ENCODE measurements around the gene ETFA.
A peak's percentile ranks its signal among the peaks of the same experiment; 100 is the strongest.

ETFA gene

DNA sequence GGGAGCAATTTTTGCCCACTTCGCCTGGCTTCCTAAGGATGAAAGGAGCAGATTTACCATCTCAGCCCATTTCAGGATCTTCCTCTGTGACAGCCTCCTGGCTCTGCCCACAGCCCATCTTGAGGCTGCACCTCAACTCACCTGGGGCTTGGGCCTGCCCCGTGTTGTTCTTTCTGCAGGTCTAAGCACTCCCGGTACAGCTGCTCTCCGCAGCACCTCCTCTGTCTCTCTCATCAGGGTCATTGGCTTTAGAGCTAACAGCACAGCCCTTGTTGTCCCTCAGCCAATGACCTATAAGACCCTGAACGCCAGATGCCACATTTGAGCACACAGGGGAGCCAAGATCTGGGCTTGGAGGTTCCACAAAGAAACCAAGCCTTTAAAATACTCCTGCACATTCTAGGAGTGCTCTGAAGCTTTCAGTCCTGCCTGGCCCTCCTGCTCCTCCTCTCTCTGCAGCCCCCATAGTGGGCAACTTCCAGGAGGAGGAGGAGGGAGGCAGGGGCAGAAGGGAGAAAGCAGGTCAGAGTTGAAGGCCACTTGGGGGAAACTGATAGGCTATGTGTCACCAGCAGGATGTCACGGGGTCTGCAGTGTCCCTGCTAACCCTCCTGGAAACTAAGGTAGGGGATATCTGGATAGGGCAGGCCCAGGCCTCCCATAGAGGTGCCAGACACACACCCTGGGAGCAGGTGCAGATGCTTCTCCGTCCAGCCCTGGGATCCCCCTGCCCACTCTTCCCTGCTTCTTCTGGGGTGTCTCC lies 115.6 kb downstream of the ETFA start:
- no peak for DNase-seq (ENCODE audit: low spot score)

DNA sequence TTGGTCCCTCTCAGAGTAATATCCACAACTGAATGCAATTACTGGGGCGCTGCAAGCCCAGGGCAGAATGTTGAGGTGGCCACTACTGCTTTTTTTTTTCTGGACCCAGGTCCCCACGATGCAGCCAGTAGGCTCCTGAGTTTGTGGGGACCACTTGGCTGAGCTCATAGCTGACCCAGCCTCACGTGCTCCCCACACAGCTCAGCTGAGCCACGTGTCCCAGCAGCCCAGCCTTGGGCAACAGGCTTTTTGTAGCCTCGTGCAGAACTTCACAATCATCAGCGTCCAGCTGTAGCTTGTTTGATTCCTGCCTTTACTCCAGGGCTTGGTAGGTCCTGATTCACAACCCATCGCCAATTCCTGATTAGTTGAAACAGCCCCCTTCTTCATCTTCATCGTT lies 117.3 kb downstream of the ETFA start:
- DNase-seq (ENCODE audit: low spot score), result no peak

DNA sequence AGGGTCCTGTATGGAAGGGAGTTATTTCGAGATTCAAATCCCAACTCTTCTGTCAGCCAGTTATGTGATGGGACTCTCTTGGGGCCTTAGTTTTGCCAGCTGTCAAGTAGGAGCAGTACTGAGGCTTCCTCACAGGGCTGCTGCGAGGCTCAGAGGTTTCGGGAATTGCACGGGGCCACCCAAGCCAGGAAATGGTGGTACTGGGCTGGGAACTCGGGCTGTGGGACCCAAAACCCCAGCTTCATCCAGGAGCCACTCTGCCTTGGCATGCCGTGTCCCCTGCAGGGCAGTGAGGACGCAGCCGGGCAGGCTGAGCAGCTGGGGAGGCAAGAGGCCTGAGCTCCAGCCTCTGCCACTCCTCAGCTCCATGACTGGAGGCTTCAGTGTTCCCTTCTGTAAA lies 118.6 kb downstream of the ETFA start:
- DNase-seq (ENCODE audit: low spot score), result no peak

DNA sequence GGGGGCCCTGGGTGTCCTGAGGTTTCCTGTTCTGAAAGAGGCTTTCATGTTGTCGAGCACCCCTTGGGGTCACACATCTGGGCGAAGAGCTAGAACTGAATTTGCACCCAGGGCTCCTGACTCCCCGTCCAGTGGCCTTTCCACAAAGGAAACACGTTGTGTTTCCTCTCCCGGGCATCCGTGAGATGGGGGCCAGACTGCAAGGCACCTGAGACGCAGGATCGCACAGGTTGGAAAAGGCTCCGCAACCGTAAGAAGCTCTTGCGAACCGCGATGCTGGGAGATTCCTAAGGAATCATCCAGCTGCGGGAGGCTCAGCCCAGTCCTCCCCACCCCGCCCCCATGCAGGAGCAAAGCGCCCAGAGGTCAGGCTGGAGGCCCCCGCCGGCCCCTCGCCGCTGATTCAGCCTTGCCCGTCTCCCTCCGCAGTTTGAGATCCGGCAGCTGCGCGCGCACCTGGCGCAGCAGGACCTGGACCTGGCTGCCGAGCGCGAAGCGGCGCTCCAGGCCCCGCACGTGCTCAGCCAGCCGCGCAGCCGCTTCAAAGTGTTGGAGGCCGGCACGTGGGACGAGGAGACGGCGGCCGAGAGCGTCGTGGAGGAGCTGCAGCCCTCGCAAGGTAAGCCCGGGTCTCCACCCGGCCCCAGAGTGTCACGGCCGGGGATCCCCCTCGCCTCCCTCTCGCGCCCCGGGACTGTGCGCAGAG lies 119.6 kb downstream of the ETFA start:
- no peak for DNase-seq (ENCODE audit: low spot score)

DNA sequence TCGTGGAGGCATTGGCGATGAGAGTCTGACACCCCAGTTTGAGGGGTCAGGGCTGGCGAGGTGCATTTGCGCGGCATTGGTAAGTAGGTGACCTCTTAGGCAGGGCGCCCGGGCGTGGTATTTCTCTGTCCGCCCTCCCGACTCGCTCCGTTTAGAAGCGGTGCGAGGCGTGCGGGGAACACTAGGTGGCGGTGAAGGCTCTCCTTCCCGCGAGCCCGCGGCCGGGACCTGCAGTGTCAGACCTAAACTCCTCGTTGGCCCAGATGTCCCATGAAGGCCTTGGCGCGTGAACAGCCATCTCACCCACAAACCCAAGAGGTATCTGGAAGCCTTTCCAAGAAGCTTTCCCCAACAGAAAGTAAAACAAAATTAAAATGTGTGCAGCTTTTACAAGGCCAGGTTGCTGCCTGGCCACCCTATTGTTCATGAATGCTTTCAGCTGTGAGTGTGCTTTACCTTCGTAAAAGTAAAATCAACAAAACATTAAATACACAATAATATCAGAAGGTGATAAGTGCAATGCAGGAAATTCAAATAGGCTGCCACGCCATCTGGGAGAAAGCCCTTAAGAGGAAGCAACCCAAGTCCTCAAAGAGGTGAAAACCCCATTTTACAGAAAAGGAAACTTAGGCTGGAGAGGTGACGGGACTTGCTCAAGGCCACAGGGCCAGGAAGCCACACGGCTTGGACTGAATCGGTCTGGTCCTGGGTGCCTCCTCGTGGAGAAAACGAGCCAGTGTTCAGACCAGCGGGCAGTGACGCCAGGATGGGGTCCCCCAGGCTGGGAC lies 120.3 kb downstream of the ETFA start:
- DNase-seq (ENCODE audit: low spot score), result peak; percentile 97

DNA sequence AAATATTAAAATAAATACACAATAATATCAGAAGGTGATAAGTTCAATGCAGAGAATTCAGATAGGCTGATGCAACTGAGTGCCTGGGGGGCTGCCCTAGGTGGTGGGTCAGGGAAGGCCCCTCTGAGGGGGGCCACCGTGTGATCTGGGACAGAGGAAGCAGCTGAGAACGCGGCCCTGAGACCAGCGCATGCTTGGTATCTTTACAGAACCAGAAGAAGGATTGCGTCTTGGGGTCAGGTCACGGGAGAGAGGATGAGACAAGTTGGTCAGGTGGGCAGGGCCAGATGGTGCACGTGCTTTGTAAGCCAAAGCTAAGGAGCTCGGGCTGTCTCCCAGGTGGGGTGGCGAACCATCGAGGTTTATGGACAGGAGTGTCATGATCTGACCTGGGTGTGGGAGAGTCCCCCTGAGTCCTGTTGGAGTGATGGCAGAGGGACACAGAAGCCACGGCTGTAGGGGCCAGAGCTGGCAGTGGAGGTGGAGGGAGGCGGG lies 121.2 kb downstream of the ETFA start:
- DNase-seq (ENCODE audit: low spot score), result no peak

DNA sequence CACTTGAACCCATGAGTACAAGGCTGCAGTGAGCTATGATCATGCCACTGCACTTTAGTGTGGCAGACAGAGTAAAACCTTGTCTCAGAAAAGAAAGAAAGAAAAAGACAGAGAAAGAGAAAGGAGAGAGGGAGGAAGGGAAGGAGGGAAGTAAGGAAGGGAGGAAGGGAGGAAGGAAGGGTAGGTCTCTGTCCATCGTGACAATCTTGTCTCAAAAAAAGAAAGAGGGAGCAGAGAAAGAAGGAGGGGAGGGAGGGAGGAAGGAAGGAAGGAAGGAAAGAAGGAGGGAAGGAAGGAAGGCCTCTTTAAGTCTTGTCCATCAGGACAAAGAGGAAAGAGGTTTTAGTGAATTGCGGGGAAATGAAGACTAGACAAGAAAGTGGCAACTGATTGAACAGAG lies 122.2 kb downstream of the ETFA start:
- DNase-seq (ENCODE audit: low spot score), result no peak

DNA sequence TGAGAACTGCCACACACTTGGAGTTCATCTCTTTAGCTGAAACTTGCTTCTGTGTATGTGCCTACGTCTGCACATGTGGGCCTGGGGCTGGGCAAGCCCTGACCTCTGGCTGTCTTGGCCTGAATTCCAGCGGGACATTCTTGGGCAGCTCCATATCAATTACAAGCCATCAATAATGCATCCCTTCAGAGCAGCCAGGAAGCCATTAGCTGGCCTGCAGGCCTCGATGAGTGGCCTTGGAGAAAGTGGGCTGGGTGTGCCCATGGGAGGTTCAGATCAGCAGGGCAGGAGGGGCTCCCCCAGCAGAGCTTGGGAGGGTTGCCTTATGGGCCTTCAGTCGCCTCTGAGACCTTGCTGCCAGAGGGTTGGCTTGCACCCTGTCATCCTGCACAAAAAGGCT lies 124.1 kb downstream of the ETFA start:
- no peak for DNase-seq (ENCODE audit: low spot score)

DNA sequence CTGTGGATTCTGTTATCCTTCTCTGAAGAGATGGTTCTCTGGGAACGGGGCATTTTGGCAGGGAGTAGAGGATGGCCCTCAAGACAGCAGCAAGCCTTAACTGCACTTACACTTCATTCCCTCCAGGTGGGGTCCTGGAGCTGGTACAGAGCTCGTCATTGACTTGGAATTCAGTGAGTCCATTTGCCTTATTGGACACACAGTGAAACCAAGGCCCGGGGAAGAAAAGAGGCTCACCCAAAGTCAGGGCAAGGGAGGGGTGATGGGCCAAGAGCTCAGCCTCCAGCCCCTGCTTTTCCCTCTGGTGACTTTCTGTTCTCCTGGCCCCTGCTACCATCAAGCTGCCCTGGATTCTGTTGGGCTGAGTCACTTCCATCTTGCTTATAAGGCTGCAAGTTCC lies 125.6 kb downstream of the ETFA start:
- peak; percentile 91 for DNase-seq (ENCODE audit: low spot score)

DNA sequence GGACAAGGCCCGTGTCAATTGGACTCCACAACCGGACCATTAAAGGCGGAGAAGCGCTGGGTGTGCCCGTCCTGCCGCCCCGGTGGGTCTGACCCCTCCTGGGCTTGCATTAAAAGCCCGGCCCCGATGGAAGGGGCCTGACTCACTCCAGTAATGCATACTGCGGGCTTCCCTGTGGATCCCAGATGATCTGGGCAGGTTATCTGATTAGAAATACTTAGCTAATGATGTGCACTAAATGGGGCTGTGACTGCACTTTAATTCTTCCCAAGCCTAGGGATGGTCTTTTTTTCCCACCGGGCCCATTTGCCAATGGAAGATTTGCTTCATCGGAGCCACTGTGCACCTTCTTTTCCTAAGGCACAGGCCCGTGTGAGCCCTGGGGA lies 126.6 kb downstream of the ETFA start:
- no peak for DNase-seq (ENCODE audit: low spot score)

DNA sequence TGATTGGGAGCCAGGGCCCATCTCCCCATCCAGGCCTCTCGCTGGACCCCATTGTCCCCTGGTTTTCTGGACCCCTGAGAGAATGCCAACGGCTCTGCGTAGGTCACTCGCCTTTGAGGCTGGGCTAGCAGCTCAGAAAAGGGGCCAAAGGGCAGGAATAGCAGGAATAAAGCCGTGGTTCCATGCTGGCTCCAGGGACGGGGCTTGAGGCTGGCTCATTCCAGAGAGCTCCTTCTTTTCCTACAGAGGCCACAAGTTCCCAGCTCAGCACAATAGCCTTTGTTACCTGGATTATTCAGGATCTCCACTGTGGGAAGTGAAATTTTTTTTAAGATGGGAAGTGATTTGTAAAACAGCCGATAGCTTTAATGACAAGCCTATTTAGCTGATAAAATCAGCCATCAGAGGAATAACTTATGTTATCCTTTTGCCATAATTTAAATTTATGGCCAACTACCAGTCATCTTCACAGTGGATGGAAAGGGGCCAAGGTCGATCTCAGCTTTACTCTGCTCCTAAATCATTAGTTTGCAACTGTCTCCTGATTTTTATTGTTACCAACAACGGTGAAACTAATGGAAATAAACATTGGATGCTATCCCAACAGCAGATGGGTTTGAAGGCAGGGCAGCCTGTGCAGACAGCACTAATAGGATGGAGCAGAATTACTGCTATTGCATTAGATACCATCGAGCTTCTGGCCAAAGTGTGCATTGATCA lies 127.2 kb downstream of the ETFA start:
- DNase-seq (ENCODE audit: low spot score), result no peak

DNA sequence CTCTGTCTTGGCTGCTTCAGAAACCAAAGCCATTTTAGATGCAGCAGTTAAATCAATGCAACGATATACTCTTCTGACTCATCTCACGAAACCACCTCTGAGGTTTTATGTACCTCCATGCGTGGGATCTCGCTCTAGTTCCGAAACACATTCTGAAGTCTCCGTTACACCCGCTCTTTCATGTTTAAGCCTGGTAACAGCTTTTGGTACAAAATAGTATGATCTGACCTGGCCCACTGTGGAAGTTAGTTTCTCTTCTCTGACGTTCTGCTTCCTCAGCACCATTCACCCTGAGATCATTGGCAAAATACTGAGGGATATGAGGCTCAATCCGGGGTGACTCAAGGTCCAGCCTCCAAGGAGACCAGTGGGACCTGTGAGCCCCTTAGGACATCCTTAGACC lies 129.6 kb downstream of the ETFA start:
- DNase-seq (ENCODE audit: low spot score), result no peak

DNA sequence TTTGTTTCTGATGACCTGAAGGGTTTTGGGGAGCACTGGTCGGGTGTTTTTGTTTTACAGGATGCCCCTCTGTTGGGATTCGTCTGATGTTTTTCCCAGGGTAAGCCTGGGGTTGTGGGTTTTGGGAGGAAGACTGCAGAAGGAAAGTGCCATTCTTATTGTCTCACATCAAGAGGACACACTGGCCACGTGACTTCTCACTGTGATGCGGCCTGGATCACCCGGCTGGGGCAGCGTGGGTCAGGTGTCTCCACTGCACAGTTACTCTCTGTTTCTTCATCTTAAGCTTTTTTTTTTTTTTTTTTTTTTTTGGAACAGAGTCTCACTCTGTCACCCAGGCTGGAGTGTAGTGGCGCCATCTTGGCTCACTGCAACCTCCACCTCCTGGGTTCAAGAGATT lies 130.9 kb downstream of the ETFA start:
- no peak for DNase-seq (ENCODE audit: low spot score)

DNA sequence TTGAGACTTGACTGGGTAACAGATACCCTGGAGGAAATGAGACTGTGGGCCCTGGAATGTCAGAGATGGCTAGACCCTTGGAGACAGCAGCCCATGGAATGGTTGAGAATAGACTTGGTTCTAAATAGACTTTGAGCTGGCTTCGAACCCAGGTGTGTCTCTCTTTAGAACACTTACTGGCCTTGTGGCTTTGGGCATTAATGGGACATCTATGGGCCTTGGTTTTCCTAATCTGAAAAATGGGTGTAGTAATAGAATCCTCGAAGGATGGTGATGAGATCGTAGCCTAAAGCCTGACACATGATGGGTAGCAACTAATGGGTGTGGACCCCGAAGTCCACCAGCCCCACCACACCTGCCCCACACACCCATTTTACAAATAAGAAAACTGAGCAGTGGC lies 132.2 kb downstream of the ETFA start:
- DNase-seq (ENCODE audit: low spot score), result no peak

DNA sequence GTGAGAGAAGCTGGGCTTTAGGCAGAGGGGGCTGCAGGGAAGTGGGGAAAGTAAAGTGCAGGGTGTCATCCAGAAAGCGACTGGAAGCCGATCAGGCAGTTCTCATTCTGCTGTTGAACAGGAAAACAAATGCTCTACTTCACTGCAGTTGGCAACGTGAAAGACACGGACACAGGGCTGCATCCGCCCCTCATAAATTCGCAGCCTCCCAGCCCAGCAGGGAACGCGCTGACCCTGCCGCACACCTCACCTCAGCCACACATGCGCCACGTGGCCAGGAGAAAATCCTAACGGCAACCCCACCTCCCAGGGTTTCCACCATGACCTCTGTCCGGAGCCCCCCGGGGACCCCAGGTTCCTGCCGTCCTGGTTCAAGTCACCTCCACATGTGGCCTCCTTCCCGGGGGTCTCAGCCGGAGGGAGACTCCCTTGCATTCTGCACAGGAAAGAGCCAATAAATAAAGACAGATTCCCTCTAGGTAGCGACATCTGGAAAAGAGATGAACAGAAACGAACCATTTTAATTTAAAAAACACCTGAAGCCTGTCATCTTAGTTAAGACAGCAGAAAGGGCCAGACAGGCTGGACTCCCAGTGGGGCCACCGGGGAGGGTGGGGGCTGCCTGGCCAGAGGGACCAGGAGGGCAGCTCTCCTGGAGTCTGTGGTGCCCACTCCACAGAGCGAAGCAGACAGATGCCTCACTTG lies 132.8 kb downstream of the ETFA start:
- no peak for DNase-seq (ENCODE audit: low spot score)

DNA sequence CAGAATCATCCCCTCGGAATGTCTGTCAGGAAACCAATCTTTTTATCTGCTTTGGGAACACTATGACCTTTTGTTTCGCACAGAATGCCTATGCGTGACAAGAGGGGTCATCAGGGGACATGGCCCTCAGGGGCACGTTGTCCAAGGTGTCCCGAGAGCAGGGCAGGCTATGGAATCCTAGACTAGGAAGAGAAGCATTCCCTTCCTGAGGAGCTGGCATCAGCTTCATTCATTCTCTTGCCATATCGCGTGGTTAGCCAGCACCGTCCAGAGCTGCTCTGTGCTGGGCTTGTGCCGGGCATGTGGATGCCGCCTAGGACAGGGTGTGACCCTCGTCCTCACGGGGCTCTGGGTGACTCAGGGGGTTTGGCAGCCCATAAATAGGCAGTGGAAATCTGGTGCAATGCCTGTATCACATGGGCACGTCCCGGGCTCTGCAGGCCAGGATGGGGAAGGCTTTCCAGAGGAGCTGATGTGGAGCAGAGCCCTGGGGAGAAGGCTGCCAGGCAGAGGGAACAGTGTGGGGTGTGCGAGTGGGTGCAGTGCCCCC lies 133.7 kb downstream of the ETFA start:
- DNase-seq (ENCODE audit: low spot score), result no peak

DNA sequence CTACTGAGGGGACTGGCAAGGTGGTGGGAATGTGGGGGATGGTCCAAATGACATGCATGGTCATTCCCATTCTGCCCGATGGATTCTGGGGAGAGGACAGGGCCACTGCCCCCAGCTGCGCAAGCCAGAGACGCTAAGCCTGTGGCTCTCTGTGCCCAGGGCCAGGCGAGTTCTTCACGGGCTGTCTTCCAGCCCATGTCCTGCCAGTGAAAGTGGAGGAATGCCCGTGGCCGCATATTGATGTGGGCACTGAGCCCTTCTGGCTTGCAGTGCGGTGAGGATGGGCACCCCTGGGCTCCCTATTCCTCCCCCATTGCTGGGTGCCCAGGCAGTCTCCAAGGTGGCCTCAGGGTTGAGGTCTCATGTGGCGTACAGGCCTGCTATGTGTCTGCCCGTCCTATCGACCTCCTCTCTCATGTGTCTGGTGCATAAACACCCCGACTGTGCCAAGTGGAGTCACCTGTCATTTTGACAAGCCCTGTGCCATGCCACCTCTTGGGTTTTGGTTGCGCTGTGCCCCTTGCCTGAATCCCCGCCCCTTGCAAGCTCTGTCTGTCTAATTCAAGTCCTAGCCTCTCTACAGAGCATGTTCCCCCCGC lies 134.7 kb downstream of the ETFA start:
- no peak for DNase-seq (ENCODE audit: low spot score)

DNA sequence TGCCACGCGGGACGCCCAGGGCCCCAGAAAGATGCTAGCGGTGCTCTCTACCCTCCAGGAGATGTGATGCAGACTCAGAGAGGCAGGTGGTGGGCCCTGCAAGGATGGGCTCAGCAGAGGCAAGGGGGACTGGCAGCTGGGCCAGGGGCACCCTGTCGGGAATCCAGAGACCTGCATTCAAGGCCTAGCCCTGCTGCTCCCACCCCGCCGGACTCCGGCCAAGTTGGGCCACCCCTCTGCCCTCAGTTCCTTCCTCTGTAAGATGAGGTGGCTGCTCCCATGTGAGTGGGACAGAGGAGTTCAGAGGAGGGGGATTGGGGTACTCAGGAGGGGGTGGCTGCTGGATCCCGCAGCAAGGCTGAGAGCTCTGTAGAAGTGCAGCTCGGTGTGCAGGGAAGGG lies 135.2 kb downstream of the ETFA start:
- no peak for DNase-seq (ENCODE audit: low spot score)

DNA sequence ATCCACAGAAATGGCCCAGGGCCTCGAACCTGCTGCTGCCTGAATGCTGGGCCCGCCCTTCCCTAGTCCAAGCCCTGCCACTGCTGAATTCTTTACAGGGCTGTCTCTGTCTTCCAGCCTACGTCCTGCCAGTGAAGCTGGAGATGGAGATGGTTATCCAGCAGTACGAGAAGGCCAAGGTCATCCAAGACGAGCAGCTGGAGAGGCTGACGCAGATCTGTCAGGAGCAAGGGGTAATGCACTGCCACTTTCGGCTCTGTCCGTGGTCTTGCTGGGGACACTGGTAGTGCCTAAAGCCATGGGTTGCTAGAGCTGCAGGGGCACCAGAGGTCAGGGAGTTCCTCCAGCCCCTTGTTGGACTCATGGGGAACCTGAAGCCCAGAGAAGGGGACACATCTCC lies 135.8 kb downstream of the ETFA start:
- DNase-seq (ENCODE audit: low spot score), result no peak

DNA sequence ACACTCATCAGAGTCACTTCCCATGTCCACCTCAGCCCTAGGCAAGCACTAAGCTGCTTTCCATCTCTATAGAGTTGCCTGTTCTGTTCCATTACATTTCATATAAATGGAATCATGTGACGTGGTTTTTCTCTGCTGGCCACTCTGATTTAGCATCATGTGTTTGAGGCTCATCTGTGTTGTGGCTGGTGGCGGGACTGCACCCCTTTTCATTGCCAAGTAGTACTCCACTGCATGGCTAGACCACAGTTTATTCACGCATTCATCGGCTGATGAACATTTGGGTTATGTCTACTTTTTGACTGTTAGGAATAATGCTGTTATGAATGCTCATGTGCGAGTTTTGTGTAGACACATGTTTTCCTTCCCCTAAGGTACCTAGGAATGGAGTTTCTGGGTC lies 136.6 kb downstream of the ETFA start:
- DNase-seq (ENCODE audit: low spot score), result no peak

DNA sequence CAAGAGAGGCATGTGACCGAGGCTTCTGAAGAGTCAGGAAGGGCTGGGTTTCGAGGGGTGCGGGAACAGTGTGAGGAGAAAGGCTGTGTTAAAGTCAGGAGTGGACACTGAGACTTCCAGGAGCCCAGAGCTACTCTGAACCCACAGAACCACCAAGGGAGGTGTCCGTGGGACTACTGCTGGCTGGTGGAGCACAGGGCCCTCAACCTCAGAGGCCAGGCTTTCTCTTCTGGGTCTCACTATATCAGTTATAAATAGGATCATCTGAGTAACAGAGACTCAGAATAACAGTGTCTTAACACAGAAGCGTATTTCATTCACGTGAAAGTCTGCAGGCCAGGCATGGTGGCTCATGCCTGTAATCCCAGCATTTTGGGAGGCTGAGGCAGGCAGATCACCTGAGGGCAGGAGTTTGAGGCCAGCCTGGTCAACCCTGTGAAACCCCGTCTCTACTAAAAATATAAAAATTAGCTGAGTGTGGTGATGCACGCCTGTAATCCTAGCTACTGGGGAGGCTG lies 137.9 kb downstream of the ETFA start:
- no peak for DNase-seq (ENCODE audit: low spot score)

Measured in HuH-7 (cell line).